GM19468 (cell line): ENCODE results near the gene AK1.

Experiments
- ATAC-seq: cut with Tn5 transposase; IDR thresholded peaks from one replicate; pipeline ENCODE4 v1.9.1; 2021; ENCODE audit warnings: mild to moderate bottlenecking, moderate library complexity, moderate number of reproducible peaks; ENCODE audit not compliant: unreplicated experiment; ENCODE audit errors: extremely low read depth

AK1 gene

GRCh38 chr9:127828262-127829031 is 49.0 kb downstream of the AK1 start:
- ATAC-seq: no peak

GRCh38 chr9:127826253-127826913 is 51.1 kb downstream of the AK1 start:
- no peak for ATAC-seq

- ATAC-seq: no peak
These were observed 52.0 kb downstream of the AK1 start for GRCh38 chr9:127825319-127826051.

GRCh38 chr9:127822108-127822507 is 55.4 kb downstream of the AK1 start:
- ATAC-seq: no peak

GRCh38 chr9:127818574-127818973 is 58.9 kb downstream of the AK1 start:
- ATAC-seq: no peak

- no peak for ATAC-seq
These were observed 59.5 kb downstream of the AK1 start for GRCh38 chr9:127817881-127818434.

- no peak for ATAC-seq
These were observed 60.7 kb downstream of the AK1 start for GRCh38 chr9:127816728-127817127.
